AG09319 (cell line): ENCODE results near the gene CSNK2B.

ENCODE experiments used
- DNase-seq: peaks from one replicate; pipeline ENCODE4 v3.0.0-alpha.2; 2010; ENCODE audit warnings: low read depth; ENCODE audit errors: extremely low read depth
- TF ChIP-seq, protein P1 (sequence below): IDR thresholded peaks from 2 replicates; pipeline ENCODE4 v1.5.1; 2011; ENCODE audit warnings: low read depth, mild to moderate bottlenecking, inconsistent platforms, low read length, moderate library complexity

CSNK2B gene

DNA sequence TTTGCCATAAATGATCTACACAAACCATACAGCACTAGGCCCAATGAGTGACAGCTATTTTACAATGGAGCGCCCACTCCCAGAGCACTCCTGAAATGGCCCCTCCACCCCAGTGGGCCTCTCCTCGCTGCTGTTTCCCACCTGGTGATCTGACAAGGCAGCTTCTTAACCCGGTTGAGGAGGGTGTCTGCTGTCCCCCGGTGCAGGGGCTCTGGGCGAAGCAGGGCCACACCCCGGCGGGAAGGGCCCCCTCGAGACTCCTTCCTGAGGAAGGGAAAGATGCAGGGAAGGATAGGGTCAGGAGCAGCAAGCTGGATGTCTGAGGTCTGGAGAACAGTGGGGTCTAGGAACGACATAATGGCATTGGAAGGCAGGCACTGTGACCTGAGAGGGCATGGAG, 27.0 kb downstream of the CSNK2B start:
- DNase-seq = no peak
- TF ChIP-seq, protein P1, sequence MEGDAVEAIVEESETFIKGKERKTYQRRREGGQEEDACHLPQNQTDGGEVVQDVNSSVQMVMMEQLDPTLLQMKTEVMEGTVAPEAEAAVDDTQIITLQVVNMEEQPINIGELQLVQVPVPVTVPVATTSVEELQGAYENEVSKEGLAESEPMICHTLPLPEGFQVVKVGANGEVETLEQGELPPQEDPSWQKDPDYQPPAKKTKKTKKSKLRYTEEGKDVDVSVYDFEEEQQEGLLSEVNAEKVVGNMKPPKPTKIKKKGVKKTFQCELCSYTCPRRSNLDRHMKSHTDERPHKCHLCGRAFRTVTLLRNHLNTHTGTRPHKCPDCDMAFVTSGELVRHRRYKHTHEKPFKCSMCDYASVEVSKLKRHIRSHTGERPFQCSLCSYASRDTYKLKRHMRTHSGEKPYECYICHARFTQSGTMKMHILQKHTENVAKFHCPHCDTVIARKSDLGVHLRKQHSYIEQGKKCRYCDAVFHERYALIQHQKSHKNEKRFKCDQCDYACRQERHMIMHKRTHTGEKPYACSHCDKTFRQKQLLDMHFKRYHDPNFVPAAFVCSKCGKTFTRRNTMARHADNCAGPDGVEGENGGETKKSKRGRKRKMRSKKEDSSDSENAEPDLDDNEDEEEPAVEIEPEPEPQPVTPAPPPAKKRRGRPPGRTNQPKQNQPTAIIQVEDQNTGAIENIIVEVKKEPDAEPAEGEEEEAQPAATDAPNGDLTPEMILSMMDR = no peak

DNA sequence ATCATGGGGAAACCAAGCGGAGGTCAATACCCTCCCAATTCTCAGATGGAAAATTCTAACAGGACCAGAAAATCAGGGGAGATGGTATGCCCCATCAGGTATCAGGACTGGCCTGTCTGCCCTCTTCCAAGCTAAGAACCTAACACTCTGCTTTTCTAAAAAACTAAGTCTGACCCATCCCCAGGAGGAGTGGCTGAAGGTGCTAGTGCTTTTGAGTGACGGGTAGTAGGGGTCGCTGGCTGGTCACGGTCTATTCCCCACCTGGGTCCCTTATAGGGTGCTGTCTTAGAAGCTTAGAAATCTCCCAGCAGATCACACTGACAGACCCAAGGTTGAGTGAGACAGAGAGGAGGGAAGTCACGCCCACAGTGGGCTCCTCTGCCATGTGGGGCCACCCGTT, 27.7 kb downstream of the CSNK2B start:
- TF ChIP-seq, protein P1 = no peak
- no peak for DNase-seq

GRCh38 chr6:31697555-31697954, 31.7 kb downstream of the CSNK2B start:
- DNase-seq = no peak
- TF ChIP-seq, protein P1 = no peak

DNA sequence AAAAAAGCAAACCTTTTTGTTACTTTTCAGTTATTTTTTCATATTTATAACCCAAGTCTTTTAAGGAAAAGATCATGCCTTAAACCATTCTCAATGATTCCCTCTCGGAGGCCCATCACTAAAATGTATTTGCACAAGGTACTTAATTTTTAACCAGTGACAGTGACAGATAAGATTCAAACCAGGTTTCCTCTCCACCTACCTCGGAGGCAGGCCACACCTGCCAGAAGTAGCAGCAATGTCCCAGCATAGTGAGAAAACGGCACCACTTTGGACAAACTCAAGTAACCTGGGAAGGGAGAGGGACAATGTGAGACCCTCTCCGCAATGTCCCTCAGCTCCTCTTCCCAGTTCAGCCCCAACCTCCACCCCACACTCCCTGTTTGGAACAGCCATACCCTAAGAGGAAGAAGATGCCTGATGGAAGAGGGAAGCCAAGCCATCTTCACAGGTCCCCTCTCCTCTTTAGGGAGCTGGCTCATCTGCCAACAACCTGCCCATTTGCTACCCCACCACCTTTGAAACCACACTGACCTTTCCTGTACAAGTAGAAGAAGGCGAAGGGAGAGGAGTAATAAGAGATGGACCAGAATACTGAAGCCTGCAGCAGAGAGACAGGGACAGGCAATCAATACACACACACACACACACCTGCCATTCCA, 35.0 kb downstream of the CSNK2B start:
- TF ChIP-seq, protein P1 = no peak
- no peak for DNase-seq

- TF ChIP-seq, protein P1 = no peak
- DNase-seq = no peak
Observed at GRCh38 chr6:31701666-31702404, 36.0 kb downstream of the CSNK2B start.

DNA sequence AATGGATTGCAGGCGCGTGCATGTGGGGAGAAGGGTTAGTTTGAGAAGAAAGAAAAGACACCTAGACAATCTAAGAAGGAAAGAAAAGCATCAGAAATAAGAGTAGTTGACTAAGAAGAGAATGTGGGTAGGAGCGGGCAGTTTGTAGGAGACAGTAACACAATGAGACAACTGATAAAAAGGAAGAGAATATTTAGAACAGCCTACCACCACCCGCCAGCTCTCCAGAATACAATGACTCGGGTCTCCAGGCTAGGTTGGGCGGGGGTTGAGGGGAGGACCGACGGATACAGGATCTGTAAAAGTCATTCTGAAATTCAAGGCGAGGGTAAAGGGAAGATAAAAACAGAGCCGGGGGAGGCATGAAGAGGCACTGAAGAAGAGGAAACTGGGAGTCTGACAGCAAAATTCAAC, 36.5 kb downstream of the CSNK2B start:
- TF ChIP-seq, protein P1 = no peak
- DNase-seq = no peak

DNA sequence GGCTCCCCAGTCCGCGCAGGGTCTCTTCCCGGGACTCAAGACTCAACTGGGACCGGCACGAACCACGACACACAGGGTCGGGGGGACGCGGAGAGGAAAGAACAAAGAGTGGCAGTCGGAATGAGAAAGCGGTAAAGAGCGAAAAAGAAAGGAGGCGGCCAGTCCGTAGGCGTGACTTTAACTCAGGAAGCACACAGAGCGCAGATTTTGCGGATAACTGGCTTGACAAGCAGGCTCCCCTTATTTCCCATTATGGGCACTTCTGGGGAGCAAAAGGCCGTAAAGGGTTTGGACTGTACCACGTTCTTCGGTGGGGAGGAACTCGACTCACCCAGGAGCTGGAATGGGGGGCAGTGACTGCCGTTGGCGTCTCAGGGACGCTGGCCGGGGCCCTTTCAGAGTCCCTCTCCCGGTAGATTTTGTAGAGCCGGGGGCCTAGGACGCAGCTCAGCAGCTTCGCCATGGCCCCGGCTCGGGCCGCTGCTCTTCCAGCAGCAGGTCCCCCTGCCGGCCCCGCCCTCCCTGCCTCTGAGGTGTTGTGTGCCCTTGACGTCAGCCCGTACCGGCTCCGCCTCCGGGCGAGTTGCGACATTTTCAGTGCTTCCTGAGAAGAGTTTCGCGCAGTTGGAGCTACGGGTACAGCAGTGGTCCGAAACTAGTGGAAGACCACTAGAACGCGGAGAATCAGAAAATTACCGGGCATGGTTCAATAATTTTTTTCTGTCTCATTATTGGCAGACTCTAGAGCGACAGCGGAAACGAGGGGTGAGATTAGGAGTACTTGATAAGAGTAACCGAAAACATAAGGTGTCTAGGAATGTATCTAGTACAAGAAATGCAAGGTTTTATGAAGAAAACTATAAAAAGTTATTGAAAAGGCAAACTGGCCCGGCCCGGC, 37.2 kb downstream of the CSNK2B start, which contains the start of gene ABHD16A:
Gene ABHD16A, minus strand, starts transcription at position 506 of the 898 bp plus-strand sequence. Its CDS starts 43 bp downstream, at position 463.
- TF ChIP-seq, protein P1 = no peak

More for the DNA sequence above, 37.2 kb downstream of the CSNK2B start, which contains the start of gene ABHD16A:
- peak; percentile 96 for DNase-seq
